ENCODE measurements around the gene ZDHHC20.

- TF ChIP-seq CTCF (IDR thresholded peaks at IDR 0.05) (no peak), POLR2A (IDR thresholded peaks at IDR 0.05) (no peak)
Measured at GRCh38 chr13:21402586-21403307, 56.4 kb downstream of the ZDHHC20 start.
